HG02852 (cell line): ENCODE results near the gene PRR9.
A peak's percentile ranks its signal among the peaks of the same experiment; 100 is the strongest.
"Not testable (repeated sequence)": the region's sequence is repeated elsewhere in the genome, so short reads cannot be mapped to it uniquely, and the experiment has no call there.

ENCODE experiments used
- ATAC-seq: cut with Tn5 transposase; IDR thresholded peaks from one replicate; pipeline ENCODE4 v1.9.1; 2021; ENCODE audit warnings: mild to moderate bottlenecking, moderate library complexity; ENCODE audit not compliant: unreplicated experiment

Gene PRR9

GRCh38 chr1:153217212-153217611 lies at the start of gene PRR9:
PRR9 (plus strand) TSS chr1:153217584; CDS start chr1:153218145, 561 bp downstream.
- no peak for ATAC-seq

- no peak for ATAC-seq
Measured at GRCh38 chr1:153168686-153169085, 48.7 kb upstream of the PRR9 start.

- ATAC-seq: no peak
Measured at GRCh38 chr1:153174624-153175023, 42.8 kb upstream of the PRR9 start.

- no peak for ATAC-seq
Measured at GRCh38 chr1:153178922-153179321, 38.5 kb upstream of the PRR9 start.

- no peak for ATAC-seq
Measured at GRCh38 chr1:153180556-153180955, 36.8 kb upstream of the PRR9 start.

- not testable (repeated sequence) for ATAC-seq
Measured at GRCh38 chr1:153188301-153188700, 29.1 kb upstream of the PRR9 start.

- ATAC-seq: no peak
Measured at GRCh38 chr1:153190373-153190772, 27.0 kb upstream of the PRR9 start.

- ATAC-seq: no peak
Measured at GRCh38 chr1:153192697-153193096, 24.7 kb upstream of the PRR9 start.

GRCh38 chr1:153194331-153195050 lies 22.9 kb upstream of the PRR9 start:
- no peak for ATAC-seq

- ATAC-seq: no peak
Measured at GRCh38 chr1:153195216-153195615, 22.2 kb upstream of the PRR9 start.

- no peak for ATAC-seq
Measured at GRCh38 chr1:153202006-153202405, 15.4 kb upstream of the PRR9 start.

- ATAC-seq: no peak
Measured at GRCh38 chr1:153203130-153203529, 14.3 kb upstream of the PRR9 start, which contains the start of gene LELP1. LELP1 (plus strand) TSS chr1:153203430; CDS start chr1:153204708, 1,278 bp downstream.

GRCh38 chr1:153206631-153207030 lies 10.8 kb upstream of the PRR9 start:
- ATAC-seq: no peak

GRCh38 chr1:153210206-153210605 lies 7.2 kb upstream of the PRR9 start:
- ATAC-seq: no peak

- ATAC-seq: no peak
Measured at GRCh38 chr1:153212201-153212600, 5.2 kb upstream of the PRR9 start.

GRCh38 chr1:153213519-153213918 lies 3.9 kb upstream of the PRR9 start:
- no peak for ATAC-seq

- ATAC-seq: no peak
Measured at GRCh38 chr1:153217744-153218416, 496 bp downstream of the PRR9 start.

GRCh38 chr1:153220606-153221303 lies 3.4 kb downstream of the PRR9 start:
- ATAC-seq: no peak

GRCh38 chr1:153223040-153223891 lies 5.9 kb downstream of the PRR9 start:
- ATAC-seq: peak; percentile 61

GRCh38 chr1:153227810-153228209 lies 10.4 kb downstream of the PRR9 start:
- no peak for ATAC-seq

- ATAC-seq: no peak
Measured at GRCh38 chr1:153228491-153228890, 11.1 kb downstream of the PRR9 start.
